ENCODE measurements around the gene GPR137B. TPM values are rescaled to one million over a fixed set of nuclear protein-coding genes. Genes with fewer than 3 reads are reported as not detected.

Gene GPR137B
- total and polyA plus RNA-seq, 10 donors = 5.2 to 54.8 (median 37.6) TPM

GRCh38 chr1:236101233-236102200 is 40.8 kb upstream of the GPR137B start:
- Histone ChIP-seq H3K9me3 (peaks cover 0 to 6% (median 0%) of the 10 kb centered on the region in 8 donors), H3K27ac (no peak overlapping the region), H3K4me1 (peaks cover 0 to 8% (median 2%) of the 10 kb centered on the region in 6 donors), H3K36me3 (no peaks in the 10 kb centered on the region), H3K4me3 (no peak overlapping the region), H3K27me3 (replicated peaks in 1 of 7) (peaks cover 0 to 20% (median 0%) of the 10 kb centered on the region in 7 donors)
- DNase-seq = no peak
- 84 to 90% (median 86%) methylated on average over 10 of the region's 10 CpGs for WGBS, 5 donors
- TF ChIP-seq POLR2AphosphoS5 (IDR thresholded peaks at IDR 0.05) = no peak
- TF ChIP-seq, protein P1, sequence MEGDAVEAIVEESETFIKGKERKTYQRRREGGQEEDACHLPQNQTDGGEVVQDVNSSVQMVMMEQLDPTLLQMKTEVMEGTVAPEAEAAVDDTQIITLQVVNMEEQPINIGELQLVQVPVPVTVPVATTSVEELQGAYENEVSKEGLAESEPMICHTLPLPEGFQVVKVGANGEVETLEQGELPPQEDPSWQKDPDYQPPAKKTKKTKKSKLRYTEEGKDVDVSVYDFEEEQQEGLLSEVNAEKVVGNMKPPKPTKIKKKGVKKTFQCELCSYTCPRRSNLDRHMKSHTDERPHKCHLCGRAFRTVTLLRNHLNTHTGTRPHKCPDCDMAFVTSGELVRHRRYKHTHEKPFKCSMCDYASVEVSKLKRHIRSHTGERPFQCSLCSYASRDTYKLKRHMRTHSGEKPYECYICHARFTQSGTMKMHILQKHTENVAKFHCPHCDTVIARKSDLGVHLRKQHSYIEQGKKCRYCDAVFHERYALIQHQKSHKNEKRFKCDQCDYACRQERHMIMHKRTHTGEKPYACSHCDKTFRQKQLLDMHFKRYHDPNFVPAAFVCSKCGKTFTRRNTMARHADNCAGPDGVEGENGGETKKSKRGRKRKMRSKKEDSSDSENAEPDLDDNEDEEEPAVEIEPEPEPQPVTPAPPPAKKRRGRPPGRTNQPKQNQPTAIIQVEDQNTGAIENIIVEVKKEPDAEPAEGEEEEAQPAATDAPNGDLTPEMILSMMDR (IDR thresholded peaks at IDR 0.05 in 8 of 11, conservative IDR thresholded peaks at IDR 0.05 in 3 of 11) = no peak
- no peak for TF ChIP-seq POLR2A (IDR thresholded peaks at IDR 0.05)
- intact Hi-C loops (cut with DNase I; ENCODE audit: low total_unique reads) = loop anchor here (5.0 kb wide), 1 partner anchor 1286 kb away; no protein-coding TSS in a partner anchor

DNA sequence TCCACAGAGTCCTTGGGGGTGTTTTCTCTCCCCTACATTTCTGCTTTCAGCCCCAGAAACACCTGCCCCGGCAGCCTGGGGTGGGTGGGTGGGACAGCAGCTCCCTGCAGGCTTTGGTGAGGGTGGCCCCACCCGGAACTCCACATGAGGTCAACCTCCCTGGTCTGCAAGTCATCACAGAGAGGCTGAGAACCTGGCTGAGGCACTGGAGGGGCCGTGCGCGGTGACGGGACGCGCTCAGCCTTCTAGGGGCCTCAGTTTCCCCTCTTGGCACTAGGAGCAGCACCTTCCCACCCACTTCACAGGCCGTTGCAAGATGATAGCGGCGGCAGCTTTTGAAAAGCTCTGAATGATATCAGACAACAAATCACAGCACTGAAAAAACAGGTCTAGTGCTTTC is 39.7 kb upstream of the GPR137B start:
- peaks cover 0 to 8% (median 2%) of the 10 kb centered on the region in 6 donors for H3K4me1 ChIP-seq
- no peak overlapping the region for H3K4me3 ChIP-seq
- H3K36me3 ChIP-seq = no peaks in the 10 kb centered on the region
- intact Hi-C loops (cut with DNase I; ENCODE audit: low total_unique reads) = loop anchor here (5.0 kb wide), 1 partner anchor 1285 kb away; no protein-coding TSS in a partner anchor
- no peak for DNase-seq
- no peaks in the 10 kb centered on the region for H3K9me3 ChIP-seq
- TF ChIP-seq POLR2AphosphoS5 (IDR thresholded peaks at IDR 0.05) (no peak), POLR2A (IDR thresholded peaks at IDR 0.05) (no peak)
- TF ChIP-seq, protein P1 (IDR thresholded peaks at IDR 0.05 in 8 of 11, conservative IDR thresholded peaks at IDR 0.05 in 3 of 11) = no peak
- H3K27ac ChIP-seq = no peak overlapping the region
- 82 to 90% (median 89%) methylated on average over 11 of the region's 11 CpGs for WGBS, 5 donors
- peaks cover 0 to 20% (median 0%) of the 10 kb centered on the region in 7 donors for H3K27me3 ChIP-seq (replicated peaks in 1 of 7)

DNA sequence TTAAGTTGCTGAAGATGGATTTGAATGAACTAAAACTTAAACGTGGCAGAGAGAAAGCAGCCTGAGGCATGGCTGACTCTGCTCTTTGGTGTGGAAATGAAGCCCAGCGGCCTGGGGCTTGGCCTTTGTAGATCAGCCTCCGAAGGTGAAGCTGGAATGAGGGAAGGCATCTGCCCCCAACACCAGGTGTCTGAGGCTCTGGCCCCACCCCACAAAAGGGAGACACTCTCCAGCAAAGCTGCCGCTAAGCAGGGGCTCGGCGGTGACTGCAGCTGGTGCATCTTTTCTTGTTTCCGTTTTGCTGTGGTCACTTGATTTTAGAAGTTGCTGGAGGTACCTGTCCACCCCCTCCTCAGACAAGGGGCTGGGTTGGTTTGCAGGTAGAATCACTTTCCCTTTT is 39.3 kb upstream of the GPR137B start:
- DNase-seq = no peak
- Histone ChIP-seq H3K27me3 (replicated peaks in 1 of 7) (peaks cover 0 to 20% (median 0%) of the 10 kb centered on the region in 7 donors), H3K4me1 (peaks cover 0 to 8% (median 2%) of the 10 kb centered on the region in 6 donors), H3K36me3 (no peaks in the 10 kb centered on the region), H3K4me3 (no peak overlapping the region), H3K9me3 (no peaks in the 10 kb centered on the region), H3K27ac (no peak overlapping the region)
- intact Hi-C loops (cut with DNase I; ENCODE audit: low total_unique reads) = loop anchor here (5.0 kb wide), 1 partner anchor 1284 kb away; no protein-coding TSS in a partner anchor
- WGBS, 5 donors = 29 to 46% (median 39%) methylated on average over 7 of the region's 7 CpGs
- TF ChIP-seq, protein P1 (IDR thresholded peaks at IDR 0.05 in 8 of 11, conservative IDR thresholded peaks at IDR 0.05 in 3 of 11) = no peak
- no peak for TF ChIP-seq POLR2AphosphoS5 (IDR thresholded peaks at IDR 0.05)
- TF ChIP-seq POLR2A (IDR thresholded peaks at IDR 0.05) = no peak
